Nephron progenitor cell (in vitro differentiated cells): Measurements from ENCODE around the gene PRCD.

Source experiments
- DNase-seq: peaks from one replicate; pipeline ENCODE4 v3.0.0; 2021
- H3K27ac Mint-ChIP-seq: 2 replicates; pipeline ENCODE4 v1.8.0; 2021; ENCODE audit warnings: mild to moderate bottlenecking, moderate library complexity, mixed read lengths
- H3K27me3 Mint-ChIP-seq: 2 replicates; pipeline ENCODE4 v1.8.0; 2021; ENCODE audit warnings: mild to moderate bottlenecking, low read depth, mixed read lengths; ENCODE audit not compliant: poor library complexity
- H3K36me3 Mint-ChIP-seq: 2 replicates; pipeline ENCODE4 v1.8.0; 2021; ENCODE audit warnings: low read depth, mixed read lengths
- H3K4me1 Mint-ChIP-seq: 2 replicates; pipeline ENCODE4 v1.8.0; 2021; ENCODE audit warnings: mixed read lengths
- H3K4me3 Mint-ChIP-seq: 2 replicates; pipeline ENCODE4 v1.8.0; 2021; ENCODE audit warnings: mild to moderate bottlenecking, moderate library complexity, mixed read lengths
- H3K9me3 Mint-ChIP-seq: 2 replicates; pipeline ENCODE4 v1.8.0; 2021; ENCODE audit warnings: mild to moderate bottlenecking, moderate library complexity, mixed read lengths
- CTCF ChIP-seq: fragments of 200-600 bp; sonication (generic); IDR thresholded peaks from 2 replicates; pipeline ENCODE4 v1.5.0; 2021; ENCODE audit warnings: antibody characterized with exemption

The PRCD gene

GRCh38 chr17:76593384-76593826, 53.6 kb downstream of the PRCD start:
- peaks cover 41% of the 10 kb centered on the region for H3K4me1 Mint-ChIP-seq
- no peak for DNase-seq
- peaks cover 4% of the 10 kb centered on the region for H3K36me3 Mint-ChIP-seq
- TF ChIP-seq CTCF: no peak
- peaks cover 11% of the 10 kb centered on the region for H3K9me3 Mint-ChIP-seq
- H3K27me3 Mint-ChIP-seq: peaks cover 41% of the 10 kb centered on the region
- peak overlapping the region; percentile 34 for H3K27ac Mint-ChIP-seq
- no peak overlapping the region for H3K4me3 Mint-ChIP-seq

- Mint-ChIP-seq H3K27ac (no peak overlapping the region), H3K27me3 (peaks cover 39% of the 10 kb centered on the region), H3K4me1 (peaks cover 42% of the 10 kb centered on the region), H3K9me3 (peaks cover 7% of the 10 kb centered on the region), H3K4me3 (no peak overlapping the region), H3K36me3 (no peaks in the 10 kb centered on the region)
- no peak for DNase-seq
- no peak for TF ChIP-seq CTCF
These were observed 54.1 kb downstream of the PRCD start for GRCh38 chr17:76593959-76594358.

GRCh38 chr17:76594690-76595089, 54.8 kb downstream of the PRCD start:
- Mint-ChIP-seq H3K4me1 (peaks cover 37% of the 10 kb centered on the region), H3K4me3 (no peak overlapping the region), H3K36me3 (no peaks in the 10 kb centered on the region), H3K27me3 (peaks cover 33% of the 10 kb centered on the region), H3K27ac (no peak overlapping the region), H3K9me3 (peaks cover under 1% of the 10 kb centered on the region)
- DNase-seq: no peak
- TF ChIP-seq CTCF: no peak
